GM19025 (cell line): ENCODE data around the gene USP21.

ENCODE experiments used
- ATAC-seq: cut with Tn5 transposase; IDR thresholded peaks from one replicate; pipeline ENCODE4 v1.9.1; 2021; ENCODE audit warnings: mild to moderate bottlenecking, low read depth, moderate library complexity; ENCODE audit not compliant: unreplicated experiment

USP21 gene

DNA sequence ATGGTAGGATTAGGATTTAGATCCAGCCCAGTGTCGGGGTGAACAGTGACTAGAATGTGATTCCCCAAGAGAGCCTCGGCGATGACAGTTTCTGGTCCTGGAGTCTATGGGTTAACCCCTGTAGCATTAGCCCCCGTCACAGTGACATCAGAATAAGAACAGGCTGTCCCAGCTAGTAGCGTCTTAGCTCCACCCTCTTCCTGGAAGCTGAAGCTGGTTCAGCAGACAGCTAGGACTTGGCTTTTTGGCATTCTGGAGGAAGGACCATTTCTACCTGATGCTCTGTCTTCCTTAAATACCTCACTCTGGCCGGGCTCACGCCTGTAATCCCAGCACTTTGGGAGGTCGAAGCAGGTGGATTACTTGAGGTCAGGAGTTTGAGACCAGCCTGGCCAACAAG lies 47.9 kb downstream of the USP21 start:
- no peak for ATAC-seq

GRCh38 chr1:161209790-161210409 lies 50.6 kb downstream of the USP21 start:
- ATAC-seq, result no peak

DNA sequence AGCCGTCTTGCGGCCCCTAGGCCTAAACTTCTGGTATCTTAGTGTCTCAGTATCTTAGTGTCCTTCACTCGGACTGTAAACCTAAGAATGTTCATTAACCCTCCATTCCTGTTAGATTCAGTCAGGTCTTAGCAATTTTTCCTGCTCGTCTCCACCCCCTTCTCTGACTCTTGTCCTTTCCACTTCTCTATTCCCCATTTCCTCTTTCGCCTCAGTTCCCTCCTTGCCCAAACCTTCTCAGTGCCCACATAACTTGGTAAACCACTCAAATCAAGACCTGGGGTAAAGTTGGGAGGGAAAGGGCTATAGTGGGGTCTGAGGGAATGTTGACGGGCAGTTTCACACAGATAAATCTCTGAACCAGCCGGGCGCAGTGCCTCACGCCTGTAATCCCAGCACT lies 55.1 kb downstream of the USP21 start:
- no peak for ATAC-seq

- ATAC-seq, result no peak
Observed at GRCh38 chr1:161215076-161215475, 55.8 kb downstream of the USP21 start, which contains the start of gene FCER1G. FCER1G (plus strand) TSS chr1:161215295; CDS start chr1:161215322, 27 bp downstream.
